Choroid plexus epithelial cell (primary cell): ENCODE data around the gene TUBA3D.
"Not testable (repeated sequence)": the region's sequence is repeated elsewhere in the genome, so short reads cannot be mapped to it uniquely, and the experiment has no call there.

Experiments
- DNase-seq: peaks from one replicate; pipeline ENCODE4 v3.0.0-alpha.2; 2010; ENCODE audit warnings: low read depth
- H3K4me3 ChIP-seq: 2 replicates; pipeline ENCODE4 v1.5.1; 2011; ENCODE audit warnings: low read depth, mild to moderate bottlenecking, control low read depth, low read length, moderate library complexity
- CTCF ChIP-seq: conservative IDR thresholded peaks from 2 replicates; pipeline ENCODE4 v1.5.1; 2011; ENCODE audit warnings: low read depth, mild to moderate bottlenecking, control low read depth, inconsistent platforms, low read length, moderate library complexity

TUBA3D gene

GRCh38 chr2:131475831-131476230, at the start of gene TUBA3D:
TSS of gene TUBA3D (plus strand) at chr2:131476119. CDS start at chr2:131476200, 81 bp downstream.
- H3K4me3 ChIP-seq = no peak within 1 kb of the TSS
- no peak for TF ChIP-seq CTCF
- DNase-seq = no peak

- H3K4me3 ChIP-seq = no peak overlapping the region
- no peak for DNase-seq
- no peak for TF ChIP-seq CTCF
Measured at GRCh38 chr2:131426727-131427126, 49.2 kb upstream of the TUBA3D start.

GRCh38 chr2:131431336-131431735, 44.6 kb upstream of the TUBA3D start:
- H3K4me3 ChIP-seq = no peak overlapping the region
- no peak for DNase-seq
- TF ChIP-seq CTCF = no peak

GRCh38 chr2:131440742-131441468, 35.0 kb upstream of the TUBA3D start:
- DNase-seq, H3K4me3 ChIP-seq: not testable (repeated sequence)

- H3K4me3 ChIP-seq, DNase-seq: not testable (repeated sequence)
Measured at GRCh38 chr2:131444736-131445514, 31.0 kb upstream of the TUBA3D start.

- H3K4me3 ChIP-seq, DNase-seq: not testable (repeated sequence)
Measured at GRCh38 chr2:131445515-131445797, 30.5 kb upstream of the TUBA3D start.

- DNase-seq = no peak
- H3K4me3 ChIP-seq = no peak overlapping the region
Measured at GRCh38 chr2:131445896-131446295, 30.0 kb upstream of the TUBA3D start.

GRCh38 chr2:131447981-131448380, 27.9 kb upstream of the TUBA3D start:
- DNase-seq, H3K4me3 ChIP-seq: not testable (repeated sequence)

More at GRCh38 chr2:131445896-131446295, 30.0 kb upstream of the TUBA3D start:
- TF ChIP-seq CTCF = no peak

GRCh38 chr2:131451265-131451949, 24.5 kb upstream of the TUBA3D start:
- not testable (repeated sequence) for H3K4me3 ChIP-seq, DNase-seq

GRCh38 chr2:131454914-131455313, 21.0 kb upstream of the TUBA3D start:
- not testable (repeated sequence) for H3K4me3 ChIP-seq, DNase-seq

GRCh38 chr2:131467722-131468121, 8.2 kb upstream of the TUBA3D start:
- DNase-seq, H3K4me3 ChIP-seq: not testable (repeated sequence)

- H3K4me3 ChIP-seq, DNase-seq: not testable (repeated sequence)
Measured at GRCh38 chr2:131470944-131471343, 5.0 kb upstream of the TUBA3D start.

- peak; percentile 22 for DNase-seq
- not testable (repeated sequence) for H3K4me3 ChIP-seq
Measured at GRCh38 chr2:131471624-131472023, 4.3 kb upstream of the TUBA3D start.

- DNase-seq = not testable (repeated sequence)
Measured at GRCh38 chr2:131473266-131473665, 2.7 kb upstream of the TUBA3D start.

More at GRCh38 chr2:131473266-131473665, 2.7 kb upstream of the TUBA3D start:
- H3K4me3 ChIP-seq = not testable (repeated sequence)
